Measurements from ENCODE around the gene YIPF1.

YIPF1 gene
- long read RNA-seq, transcript YIPF1-201 (11 exons, 1,858 nt), result major isoform, 19 of 102 reads
- long read RNA-seq, transcript YIPF1-203 (11 exons, 1,602 nt), result minor isoform, 13 of 102 reads
- long read RNA-seq, partial matches to known transcripts, result 8 of 102 reads
- long read RNA-seq, other reads (novel, unspliced or antisense), result 62 of 102 reads

GRCh38 chr1:53889304-53890298, at the start of gene YIPF1:
YIPF1 (minus strand) TSS chr1:53889797; CDS start chr1:53888937, 860 bp downstream.
- H3K27me3 ChIP-seq (ENCODE audit: insufficient read depth, poor library complexity, severe bottlenecking), result no peaks in the 10 kb centered on the region
- peak; percentile 65 to 86 for DNase-seq (ENCODE audit: low read depth in 1 of 2, low spot score in 1 of 2)
- H3K27ac ChIP-seq (replicated peaks), result peak within 1 kb of the TSS; percentile 60
- peak; percentile 6; the same call in 1 of the 2 replicates for TF ChIP-seq SPI1 (IDR thresholded peaks at IDR 0.05; ENCODE audit: borderline replicate concordance, low read depth)
- no peak for TF ChIP-seq GABPA (IDR thresholded peaks at IDR 0.05; ENCODE audit: low read depth)
- TF ChIP-seq CTCF (IDR thresholded peaks at IDR 0.05; ENCODE audit: insufficient read depth, low read length), result no peak
- no peak for TF ChIP-seq REST (IDR thresholded peaks at IDR 0.05; ENCODE audit: insufficient replicate concordance, low read depth)
- TF ChIP-seq POLR2AphosphoS5 (IDR thresholded peaks at IDR 0.05; ENCODE audit: low read depth), result no peak
- H3K4me3 ChIP-seq (replicated peaks; ENCODE audit: insufficient read depth, low read length), result peak within 1 kb of the TSS; percentile 97

- no peak for DNase-seq (ENCODE audit: low read depth in 1 of 2, low spot score in 1 of 2)
- Histone ChIP-seq H3K4me3 (replicated peaks; ENCODE audit: insufficient read depth, low read length) (no peak overlapping the region), H3K27ac (replicated peaks) (no peak overlapping the region), H3K27me3 (ENCODE audit: insufficient read depth, poor library complexity, severe bottlenecking) (no peaks in the 10 kb centered on the region)
- no peak for TF ChIP-seq GABPA (IDR thresholded peaks at IDR 0.05; ENCODE audit: low read depth)
- no peak for TF ChIP-seq CTCF (IDR thresholded peaks at IDR 0.05; ENCODE audit: insufficient read depth, low read length)
- no peak for TF ChIP-seq SPI1 (IDR thresholded peaks at IDR 0.05; ENCODE audit: borderline replicate concordance, low read depth)
- TF ChIP-seq REST (IDR thresholded peaks at IDR 0.05; ENCODE audit: insufficient replicate concordance, low read depth), result no peak
- TF ChIP-seq POLR2AphosphoS5 (IDR thresholded peaks at IDR 0.05; ENCODE audit: low read depth), result no peak
These were observed 48.7 kb upstream of the YIPF1 start for GRCh38 chr1:53938136-53938830.

- Histone ChIP-seq H3K27me3 (ENCODE audit: insufficient read depth, poor library complexity, severe bottlenecking) (no peaks in the 10 kb centered on the region), H3K4me3 (replicated peaks; ENCODE audit: insufficient read depth, low read length) (no peak overlapping the region), H3K27ac (replicated peaks) (no peak overlapping the region)
- no peak for DNase-seq (ENCODE audit: low read depth in 1 of 2, low spot score in 1 of 2)
- no peak for TF ChIP-seq SPI1 (IDR thresholded peaks at IDR 0.05; ENCODE audit: borderline replicate concordance, low read depth)
- TF ChIP-seq POLR2AphosphoS5 (IDR thresholded peaks at IDR 0.05; ENCODE audit: low read depth), result no peak
- TF ChIP-seq REST (IDR thresholded peaks at IDR 0.05; ENCODE audit: insufficient replicate concordance, low read depth), result no peak
- TF ChIP-seq CTCF (IDR thresholded peaks at IDR 0.05; ENCODE audit: insufficient read depth, low read length), result no peak
- TF ChIP-seq GABPA (IDR thresholded peaks at IDR 0.05; ENCODE audit: low read depth), result no peak
These were observed 46.8 kb upstream of the YIPF1 start for GRCh38 chr1:53936430-53936829.

All from HL-60 (cell line).